Upper lobe of left lung (tissue), 6 donors: ENCODE measurements around the gene RPS6KA5. TPM values are rescaled to one million over a fixed set of nuclear protein-coding genes. Genes with fewer than 3 reads are reported as not detected.
"Not testable (repeated sequence)": the region's sequence is repeated elsewhere in the genome, so short reads cannot be mapped to it uniquely, and the experiment has no call there.

Source experiments
- ATAC-seq, 2 donors: fragments of 200-7000 bp; cut with Tn5 transposase; one replicate each; pipeline ENCODE4 v1.9.1; 2022; ENCODE audit warnings: mild to moderate bottlenecking in 2 of 2, moderate library complexity in 2 of 2; ENCODE audit not compliant: low FRiP score in 2 of 2
- DNase-seq, 2 donors: peaks; one replicate each; pipeline ENCODE4 v3.0.0-alpha.2; 2019 to 2020
- H3K27ac ChIP-seq, 4 donors: fragments of 200-600 bp; sonication (generic); one replicate each; pipeline ENCODE4 v1.5.1; 2016 to 2019
- H3K27me3 ChIP-seq, 4 donors: fragments of 200-600 bp; sonication (generic); one replicate each; pipeline ENCODE4 v1.5.1; 2017 to 2019
- H3K36me3 ChIP-seq, 4 donors: fragments of 200-600 bp; sonication (generic); one replicate each; pipeline ENCODE4 v1.5.1; 2016 to 2019
- H3K4me1 ChIP-seq, 4 donors: fragments of 200-600 bp; sonication (generic); one replicate each; pipeline ENCODE4 v1.5.1; 2018 to 2019
- H3K4me3 ChIP-seq, 4 donors: fragments of 200-600 bp; sonication (generic); one replicate each; pipeline ENCODE4 v1.5.1; 2017 to 2019; ENCODE audit warnings: mild to moderate bottlenecking in 2 of 4, moderate library complexity in 1 of 4
- H3K9me3 ChIP-seq, 4 donors: fragments of 200-600 bp; sonication (generic); one replicate each; pipeline ENCODE4 v1.5.1; 2018 to 2019
- EP300 ChIP-seq, 4 donors: sonication (generic); formaldehyde crosslinking; IDR thresholded peaks; one replicate each; pipeline ENCODE4 v1.5.1; 2017; ENCODE audit warnings: antibody characterized with exemption in 4 of 4, control low read depth in 2 of 4
- POLR2A ChIP-seq, 4 donors: fragments of 450-650 bp; IDR thresholded peaks; one replicate each; pipeline ENCODE4 v1.5.1; 2016 to 2017; ENCODE audit warnings: antibody characterized with exemption in 4 of 4, mild to moderate bottlenecking in 2 of 4
- POLR2AphosphoS5 ChIP-seq, 2 donors: sonication (generic); formaldehyde crosslinking; IDR thresholded peaks; one replicate each; pipeline ENCODE4 v1.5.1; 2017; ENCODE audit warnings: antibody characterized with exemption in 2 of 2
- WGBS, 2 donors: methylation state at CpG; one replicate each; pipeline ENCODE4 v1.1.5; 2017 to 2018; 5-methylcytosine and 5-hydroxymethylcytosine counted together
- total RNA-seq, 6 donors: library from RNA; depleted of rRNA in 4 of 6; stranded (reverse); fragments of >200 nt in 4 of 6; gene quantifications; one replicate each; pipeline versions ENCODE4 v1.1.0 to v1.2.1, GENCODE V29; 2016 to 2021
- TF ChIP-seq, protein P1 (sequence below), 6 experiments: fragments of 450-650 bp in 4 of 6; fragments of 200-600 bp in 2 of 6; sonication (generic) in 2 of 6; IDR thresholded peaks; one replicate each; pipeline ENCODE4 v1.5.1; 2016 to 2019; ENCODE audit warnings: antibody characterized with exemption in 6 of 6
- donor health status: DM: no; HTN: no; CAD: no; lungs with moderate emphysema.
- donor health status: DM: no; HTN: yes; CAD: no; lungs with severe emphysema.

RPS6KA5 gene
- total RNA-seq, 6 donors from 2014 or later = 4.3 to 17.8 (median 10.2) TPM

DNA sequence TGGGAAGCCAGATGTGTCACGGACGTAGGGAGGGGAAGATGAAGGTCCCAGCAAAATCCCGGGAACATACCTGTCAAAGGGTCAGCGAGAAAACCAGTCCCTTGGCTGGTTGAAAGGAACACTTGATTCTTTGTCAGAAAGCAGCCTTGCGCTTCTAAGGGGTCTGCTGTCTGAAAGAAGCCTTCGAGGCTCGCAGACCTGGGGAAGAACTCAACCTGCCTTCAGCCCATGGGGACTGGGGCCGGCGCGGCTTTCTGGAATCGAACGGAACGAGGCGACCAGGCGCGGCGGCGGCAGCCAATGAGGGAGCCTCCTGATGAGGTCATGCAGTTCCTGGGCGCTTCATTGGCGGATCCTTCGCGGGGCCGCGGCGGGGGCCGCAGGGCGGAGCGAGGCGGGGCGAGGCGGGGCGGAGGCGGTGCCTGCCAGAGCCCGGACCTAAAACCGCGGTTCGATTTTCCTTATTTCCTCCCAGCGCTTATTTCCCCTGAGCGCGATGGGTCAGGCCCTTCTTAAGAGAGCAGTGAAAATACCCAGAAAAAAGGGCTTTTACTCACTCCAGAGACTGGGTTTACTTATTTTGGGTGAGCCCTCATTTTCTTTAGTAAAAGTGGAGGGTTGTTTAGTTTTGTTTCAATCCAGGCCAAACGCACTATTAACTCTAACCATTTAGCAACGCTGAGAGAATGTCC lies 232.4 kb downstream of the RPS6KA5 start:
- peak; percentile 96 to 100 for ATAC-seq
- Histone ChIP-seq H3K4me1 (peaks cover 6 to 21% (median 11%) of the 10 kb centered on the region in 4 donors), H3K4me3 (peak overlapping the region in 3 of 4 donors; percentile 34 to 49 (median 44)), H3K27ac (peak overlapping the region; percentile 71 to 88 (median 84)), H3K27me3 (no peaks in the 10 kb centered on the region), H3K36me3 (no peaks in the 10 kb centered on the region), H3K9me3 (peaks cover 0 to 13% (median 8%) of the 10 kb centered on the region in 4 donors)
- DNase-seq = peak; percentile 95 to 99
- TF ChIP-seq EP300 (IDR thresholded peaks at IDR 0.05) (no peak), POLR2A (IDR thresholded peaks at IDR 0.05) (peak in 2 of 4 donors; percentile 28 to 55), POLR2AphosphoS5 (IDR thresholded peaks at IDR 0.05) (peak in 1 of 2 donors; percentile 86)
- TF ChIP-seq, protein P1, sequence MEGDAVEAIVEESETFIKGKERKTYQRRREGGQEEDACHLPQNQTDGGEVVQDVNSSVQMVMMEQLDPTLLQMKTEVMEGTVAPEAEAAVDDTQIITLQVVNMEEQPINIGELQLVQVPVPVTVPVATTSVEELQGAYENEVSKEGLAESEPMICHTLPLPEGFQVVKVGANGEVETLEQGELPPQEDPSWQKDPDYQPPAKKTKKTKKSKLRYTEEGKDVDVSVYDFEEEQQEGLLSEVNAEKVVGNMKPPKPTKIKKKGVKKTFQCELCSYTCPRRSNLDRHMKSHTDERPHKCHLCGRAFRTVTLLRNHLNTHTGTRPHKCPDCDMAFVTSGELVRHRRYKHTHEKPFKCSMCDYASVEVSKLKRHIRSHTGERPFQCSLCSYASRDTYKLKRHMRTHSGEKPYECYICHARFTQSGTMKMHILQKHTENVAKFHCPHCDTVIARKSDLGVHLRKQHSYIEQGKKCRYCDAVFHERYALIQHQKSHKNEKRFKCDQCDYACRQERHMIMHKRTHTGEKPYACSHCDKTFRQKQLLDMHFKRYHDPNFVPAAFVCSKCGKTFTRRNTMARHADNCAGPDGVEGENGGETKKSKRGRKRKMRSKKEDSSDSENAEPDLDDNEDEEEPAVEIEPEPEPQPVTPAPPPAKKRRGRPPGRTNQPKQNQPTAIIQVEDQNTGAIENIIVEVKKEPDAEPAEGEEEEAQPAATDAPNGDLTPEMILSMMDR (IDR thresholded peaks at IDR 0.05) = no peak
- WGBS, 2 donors = 4% methylated on average over 25 to 36 of the region's 42 CpGs

DNA sequence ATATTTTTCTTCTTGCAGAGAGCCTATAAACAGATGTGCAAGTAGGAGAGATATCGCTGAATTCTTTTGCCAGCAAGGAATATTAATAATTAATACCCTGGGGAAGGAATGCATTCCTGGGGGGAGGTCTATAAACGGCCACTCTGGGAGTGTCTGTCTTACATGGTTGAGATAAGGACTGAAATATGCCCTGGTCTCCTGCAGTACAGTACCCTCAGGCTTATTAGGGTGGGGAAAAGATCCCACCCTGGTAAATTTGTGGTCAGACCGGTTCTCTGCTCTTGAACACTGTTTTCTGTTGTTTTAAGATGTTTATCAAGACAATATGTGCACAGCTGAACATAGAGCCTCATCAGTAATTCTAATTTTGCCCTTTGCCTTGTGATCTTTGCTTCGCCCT lies 236.9 kb downstream of the RPS6KA5 start:
- not testable (repeated sequence) for ATAC-seq, H3K27ac ChIP-seq, H3K27me3 ChIP-seq, DNase-seq, H3K4me3 ChIP-seq, H3K36me3 ChIP-seq
- H3K4me1 ChIP-seq = peaks cover 6 to 11% (median 8%) of the 10 kb centered on the region in 4 donors
- H3K9me3 ChIP-seq = peaks cover 0 to 17% (median 8%) of the 10 kb centered on the region in 4 donors
- 67 to 78% methylated on average over 4 of the region's 4 CpGs for WGBS, 2 donors

DNA sequence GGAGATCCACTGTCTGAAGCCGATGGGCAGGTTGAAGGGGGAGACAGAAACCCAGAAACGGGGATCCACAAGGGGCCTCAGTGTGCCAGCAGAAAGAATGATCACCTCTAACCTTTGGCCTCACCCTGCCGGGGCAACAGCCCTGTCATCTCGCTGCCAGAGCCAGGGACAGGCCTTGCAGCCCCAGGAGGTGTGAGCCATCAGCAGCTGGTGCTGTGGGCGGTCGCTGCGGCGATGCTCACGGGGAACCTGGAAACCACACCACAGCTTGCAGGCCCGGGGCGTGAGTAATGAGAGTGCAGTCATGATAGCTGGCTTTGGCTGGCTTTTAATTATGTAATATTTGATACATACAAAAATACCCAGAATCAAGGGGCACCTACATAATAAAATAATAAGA lies 239.5 kb downstream of the RPS6KA5 start:
- TF ChIP-seq POLR2A (IDR thresholded peaks at IDR 0.05) (no peak), POLR2AphosphoS5 (IDR thresholded peaks at IDR 0.05) (no peak), EP300 (IDR thresholded peaks at IDR 0.05) (no peak)
- TF ChIP-seq, protein P1 (IDR thresholded peaks at IDR 0.05) = no peak
- DNase-seq (peak in 1 of 2 donors; percentile 84), ATAC-seq (no peak)
- Histone ChIP-seq H3K4me1 (peaks cover 0 to 3% (median 0%) of the 10 kb centered on the region in 4 donors), H3K4me3 (no peak overlapping the region), H3K27me3 (no peaks in the 10 kb centered on the region), H3K36me3 (no peaks in the 10 kb centered on the region), H3K27ac (no peak overlapping the region), H3K9me3 (peaks cover 0 to 17% (median 8%) of the 10 kb centered on the region in 4 donors)
- 40 to 62% methylated on average over 10 to 11 of the region's 11 CpGs for WGBS, 2 donors

DNA sequence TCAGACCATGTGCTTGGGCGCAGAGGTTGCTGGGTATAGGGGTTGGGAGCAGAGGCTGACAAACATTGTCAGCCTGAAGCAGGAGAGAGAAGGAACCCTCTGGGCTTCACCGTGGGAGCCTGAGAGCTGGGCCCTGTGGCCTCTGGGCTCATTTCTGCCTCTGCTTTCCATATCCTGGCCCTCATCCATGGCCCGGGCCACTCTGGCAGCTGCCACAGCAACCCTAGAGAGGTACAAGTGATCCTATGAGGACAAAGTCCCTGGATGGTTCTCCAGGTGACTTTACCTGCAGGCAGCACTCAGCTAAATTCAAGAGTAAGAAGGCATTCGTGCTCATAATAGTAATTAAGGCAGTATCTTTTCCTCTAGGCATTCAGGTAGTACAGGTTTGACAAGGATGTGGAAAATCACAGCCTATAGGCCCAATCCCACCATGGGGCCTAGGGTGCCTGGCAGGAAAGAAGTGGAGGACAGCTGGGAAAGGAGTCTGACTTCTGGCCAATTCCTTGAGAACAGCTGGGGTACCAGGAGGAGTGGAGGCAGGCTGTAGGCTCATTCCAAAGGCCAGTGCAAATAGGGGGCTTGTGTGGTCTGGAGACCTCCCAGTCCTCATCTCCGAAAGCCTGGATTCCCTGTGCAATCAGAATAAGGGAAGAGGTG lies 240.6 kb downstream of the RPS6KA5 start:
- DNase-seq = no peak
- Histone ChIP-seq H3K4me1 (peaks cover 9 to 10% (median 10%) of the 10 kb centered on the region in 4 donors), H3K27ac (no peak overlapping the region), H3K27me3 (no peaks in the 10 kb centered on the region), H3K36me3 (no peaks in the 10 kb centered on the region), H3K4me3 (no peak overlapping the region), H3K9me3 (peaks cover 0 to 17% (median 8%) of the 10 kb centered on the region in 4 donors)
- no peak for ATAC-seq
- WGBS, 2 donors = 74 to 81% methylated on average over 4 to 5 of the region's 5 CpGs
- TF ChIP-seq EP300 (IDR thresholded peaks at IDR 0.05) (no peak), POLR2AphosphoS5 (IDR thresholded peaks at IDR 0.05) (no peak), POLR2A (IDR thresholded peaks at IDR 0.05) (no peak)
- TF ChIP-seq, protein P1 (IDR thresholded peaks at IDR 0.05) = no peak

DNA sequence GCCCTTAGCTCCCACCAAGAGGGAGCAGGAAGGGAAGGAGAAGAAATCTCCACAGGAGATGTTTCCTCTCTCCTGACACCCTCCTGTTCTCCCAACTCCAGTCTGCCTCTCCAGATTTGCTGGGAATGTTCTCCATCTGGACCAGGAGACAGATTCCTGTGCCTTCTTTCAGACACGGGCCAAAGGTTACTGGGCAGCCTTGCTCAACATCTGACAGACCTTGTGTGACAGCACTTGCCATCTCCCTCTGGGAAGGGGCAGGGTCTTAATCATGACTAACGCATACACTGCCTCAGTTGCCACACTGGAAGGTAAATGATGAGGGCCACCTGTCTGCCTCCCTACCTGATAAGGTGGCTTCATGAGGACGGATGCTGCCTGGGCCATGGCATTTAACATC lies 241.7 kb downstream of the RPS6KA5 start:
- H3K9me3 ChIP-seq = peaks cover 0 to 10% (median 2%) of the 10 kb centered on the region in 4 donors
- H3K4me1 ChIP-seq = peaks cover 10 to 18% (median 13%) of the 10 kb centered on the region in 4 donors
- ATAC-seq (no peak), DNase-seq (no peak)
- H3K36me3 ChIP-seq = no peaks in the 10 kb centered on the region
- 60 to 74% methylated on average over 2 to 3 of the region's 3 CpGs for WGBS, 2 donors
- TF ChIP-seq, protein P1 (IDR thresholded peaks at IDR 0.05) = no peak
- no peak for TF ChIP-seq EP300 (IDR thresholded peaks at IDR 0.05)
- peak in 1 of 2 donors; percentile 14 for TF ChIP-seq POLR2AphosphoS5 (IDR thresholded peaks at IDR 0.05)
- no peak for TF ChIP-seq POLR2A (IDR thresholded peaks at IDR 0.05)
- no peaks in the 10 kb centered on the region for H3K27me3 ChIP-seq
- H3K4me3 ChIP-seq = no peak overlapping the region
- no peak overlapping the region for H3K27ac ChIP-seq
